Measurements from ENCODE around the gene CRLF3.

GRCh38 chr17:30807896-30808295 lies 16.6 kb downstream of the CRLF3 start:
- TF ChIP-seq CTCF (IDR thresholded peaks at IDR 0.05) = no peak
- TF ChIP-seq RCOR1 (IDR thresholded peaks at IDR 0.05; ENCODE audit: low read length) = no peak
- no peak for TF ChIP-seq TEAD4 (IDR thresholded peaks at IDR 0.05; ENCODE audit: borderline replicate concordance, insufficient read depth)
- TF ChIP-seq EP300 (IDR thresholded peaks at IDR 0.05; ENCODE audit: borderline replicate concordance in 1 of 2, low read depth in 1 of 2, low read length in 1 of 2) = no peak
- no peak for TF ChIP-seq SMC3 (IDR thresholded peaks at IDR 0.05; ENCODE audit: low read depth, low read length)
- TF ChIP-seq EZH2phosphoT487 (IDR thresholded peaks at IDR 0.05; ENCODE audit: borderline replicate concordance, low read depth) = no peak
- no peak for TF ChIP-seq TAF1 (IDR thresholded peaks at IDR 0.05; ENCODE audit: borderline replicate concordance, low read depth, low read length)
- no peak for TF ChIP-seq GABPA (IDR thresholded peaks at IDR 0.05; ENCODE audit: low read depth)
- no peak for TF ChIP-seq FOXJ3 (CRISPR knock-in tag; IDR thresholded peaks at IDR 0.05)
- no peak for TF ChIP-seq REST (IDR thresholded peaks at IDR 0.05; ENCODE audit: low read depth, low read length)
- TF ChIP-seq YY1 (IDR thresholded peaks at IDR 0.05; ENCODE audit: low read depth) = no peak

Measured in SK-N-SH (cell line).